HG03175 (cell line): ENCODE data around the gene TAS1R3.

Experiments used
- ATAC-seq: cut with Tn5 transposase; IDR thresholded peaks from one replicate; pipeline ENCODE4 v1.9.1; 2021; ENCODE audit warnings: mild to moderate bottlenecking, moderate library complexity; ENCODE audit not compliant: unreplicated experiment

Gene TAS1R3

GRCh38 chr1:1320666-1321448 is 10.2 kb upstream of the TAS1R3 start:
- no peak for ATAC-seq

- no peak for ATAC-seq
Measured at GRCh38 chr1:1321477-1321876, 9.6 kb upstream of the TAS1R3 start.

- no peak for ATAC-seq
Measured at GRCh38 chr1:1322418-1322817, 8.7 kb upstream of the TAS1R3 start.

- no peak for ATAC-seq
Measured at GRCh38 chr1:1322952-1323351, 8.1 kb upstream of the TAS1R3 start.

- ATAC-seq: no peak
Measured at GRCh38 chr1:1324084-1324523, 7.0 kb upstream of the TAS1R3 start.

GRCh38 chr1:1324524-1325287 is 6.4 kb upstream of the TAS1R3 start, which contains the start of the genes CPTP and INTS11:
CPTP (plus strand) TSS chr1:1324802; CDS start chr1:1326911, 2,109 bp downstream.
INTS11 (minus strand) TSS chr1:1324660; CDS start chr1:1324608, 52 bp downstream.
- ATAC-seq: peak; percentile 81

- ATAC-seq: no peak
Measured at GRCh38 chr1:1325288-1326074, 5.6 kb upstream of the TAS1R3 start.

GRCh38 chr1:1326075-1326605 is 4.9 kb upstream of the TAS1R3 start:
- ATAC-seq: no peak

GRCh38 chr1:1327291-1327690 is 3.8 kb upstream of the TAS1R3 start:
- no peak for ATAC-seq

- no peak for ATAC-seq
Measured at GRCh38 chr1:1328254-1328653, 2.8 kb upstream of the TAS1R3 start.

- ATAC-seq: no peak
Measured at GRCh38 chr1:1329304-1330210, 1.5 kb upstream of the TAS1R3 start.

- no peak for ATAC-seq
Measured at GRCh38 chr1:1330366-1331067, 563 bp upstream of the TAS1R3 start.

GRCh38 chr1:1332031-1332755 is 1.1 kb downstream of the TAS1R3 start:
- no peak for ATAC-seq

- no peak for ATAC-seq
Measured at GRCh38 chr1:1332774-1333480, 1.8 kb downstream of the TAS1R3 start.

GRCh38 chr1:1333551-1334241 is 2.6 kb downstream of the TAS1R3 start:
- ATAC-seq: no peak

- no peak for ATAC-seq
Measured at GRCh38 chr1:1334835-1335234, 3.8 kb downstream of the TAS1R3 start.

GRCh38 chr1:1335283-1335682 is 4.2 kb downstream of the TAS1R3 start:
- no peak for ATAC-seq
